ENCODE results near the gene PCDHGA12. TPM values are rescaled to one million over a fixed set of nuclear protein-coding genes. Genes with fewer than 3 reads are reported as not detected.

The PCDHGA12 gene
- total and polyA plus RNA-seq, 10 of the 15 experiments (the other 5 are each of a cell fraction or from before 2014, with no cell fraction given): 0.04 to 0.79 (median 0.36) TPM; not detected in 2

DNA sequence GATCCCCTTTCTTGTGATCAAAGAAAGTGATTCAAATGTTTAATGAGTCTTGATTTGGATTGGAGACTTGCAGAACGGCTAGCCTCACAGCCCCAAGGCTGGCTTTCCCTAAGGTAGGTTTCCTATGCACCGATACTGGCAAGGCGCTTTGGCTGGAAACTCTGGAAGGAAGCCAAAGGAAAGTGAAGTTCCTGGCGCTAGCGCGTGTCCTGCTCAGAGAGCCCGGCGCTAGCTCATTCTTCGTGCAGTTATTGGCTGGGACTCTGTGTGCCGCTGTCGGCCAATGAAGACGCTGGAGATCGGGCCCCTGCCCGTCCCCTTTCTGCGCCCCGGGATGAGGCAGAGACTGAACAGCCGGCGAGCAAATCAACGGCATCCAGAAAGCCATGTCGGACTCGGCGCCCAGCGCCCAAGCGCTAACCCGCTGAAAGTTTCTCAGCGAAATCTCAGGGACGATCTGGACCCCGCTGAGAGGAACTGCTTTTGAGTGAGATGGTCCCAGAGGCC lies 45.4 kb downstream of the PCDHGA12 start, which contains the start of gene PCDHGC3:
TSS of gene PCDHGC3 (plus strand) at position 342 of the 507 bp plus-strand sequence. CDS start at position 493, 151 bp downstream.
- Histone ChIP-seq H4K20me1 (ENCODE audit: control insufficient read depth, insufficient read depth) (no peaks in the 10 kb centered on the region), H3K4me3 (peak within 1 kb of the TSS; percentile 77), H3K9ac (ENCODE audit: control insufficient read depth, insufficient read depth, low read length) (peak within 1 kb of the TSS; percentile 69), H3K27ac (ENCODE audit: control insufficient read depth, insufficient read depth) (no peak within 1 kb of the TSS; the same call in 1 of the 2 replicates), H3K27me3 (replicated peaks in 1 of 2; ENCODE audit: control insufficient read depth in 2 of 2, insufficient read depth in 2 of 2, low read length in 1 of 2) (no peaks in the 10 kb centered on the region; a peak in 1 of 4 replicates), H3K4me2 (ENCODE audit: control insufficient read depth, insufficient read depth) (peak within 1 kb of the TSS; percentile 80), H3K36me3 (ENCODE audit: control insufficient read depth in 2 of 2, insufficient read depth in 2 of 2, low read length in 1 of 2) (no peaks in the 10 kb centered on the region), H2AFZ (ENCODE audit: control insufficient read depth, low read depth, low read length) (peak within 1 kb of the TSS; percentile 90), H3K79me2 (ENCODE audit: control insufficient read depth, insufficient read depth, low read length) (no peaks in the 10 kb centered on the region), H3K4me1 (ENCODE audit: control insufficient read depth, insufficient read depth, low read length) (peaks cover 17% of the 10 kb centered on the region), H3K9me3 (replicated peaks; ENCODE audit: control insufficient read depth, insufficient read depth, low read length) (no peaks in the 10 kb centered on the region)
- in situ Hi-C loops (cut with MboI): loop anchor here (5.0 kb wide), 1 partner anchor 52 kb away; no protein-coding TSS in a partner anchor
- RAD21 ChIA-PET (ENCODE audit: unreplicated experiment): interaction anchor here (0.6 to 4.9 kb wide), 22 partner anchors 8 to 143 kb away, joined by 3 to 109 read pairs (median 6); partner anchors contain the start of genes DIAPH1, PCDHGA10, PCDHGA11 and PCDHGB3
- POLR2A ChIA-PET: interaction anchor here (0.6 to 1.4 kb wide), 4 partner anchors 34 to 49 kb away, joined by 3 to 4 read pairs (median 3); no protein-coding TSS in a partner anchor
- peak; percentile 97 for ATAC-seq
- CTCF ChIA-PET: interaction anchor here (0.5 to 8.5 kb wide), 37 partner anchors 8 to 323 kb away, joined by 3 to 213 read pairs (median 6); partner anchors contain the start of genes PCDHGA10, PCDHGA11, PCDHGA12 and PCDHGB6
- intact Hi-C loops (cut with micrococcal nuclease; ENCODE audit: unreplicated experiment): loop anchor here (1.0 to 2.0 kb wide), 4 partner anchors 38 to 83 kb away; partner anchors contain the start of gene PCDHGA11
- no TSS peak for BruUV-seq (replicated peaks)
- DNase-seq (ENCODE audit: low read depth, low spot score): peak; percentile 40
- peak; percentile 90 for FAIRE-seq
- SMC1A ChIA-PET (ENCODE audit: uncharacterized antibody, unreplicated experiment): interaction anchor here (0.5 to 6.6 kb wide), 27 partner anchors 9 to 160 kb away, joined by 3 to 117 read pairs (median 4); partner anchors contain the start of genes PCDHGA10, PCDHGA11, PCDHGA12 and PCDHGB3
- under 1% methylated on average over 28 of the region's 28 CpGs for WGBS (ENCODE audit: insufficient coverage, insufficient replicate concordance, low lambda C conversion rate, missing lambda C conversion rate)
- TF ChIP-seq USF2 (IDR thresholded peaks at IDR 0.05; ENCODE audit: borderline replicate concordance, low read depth, low read length) (no peak), TBL1XR1 (IDR thresholded peaks at IDR 0.05; ENCODE audit: low read depth, low read length) (0 out of 2 replicates have a peak, but pooled peaks have one; percentile 38), HDGF (IDR thresholded peaks at IDR 0.05) (no peak), PAX8 (IDR thresholded peaks at IDR 0.05) (no peak), BCL11A (IDR thresholded peaks at IDR 0.05; ENCODE audit: low read depth, low read length) (no peak), NRF1 (conservative IDR thresholded peaks at IDR 0.05; ENCODE audit: low read depth, low read length) (no peak), NFYB (IDR thresholded peaks at IDR 0.05; ENCODE audit: insufficient read depth, low read depth, low read length) (0 out of 2 replicates have a peak, but pooled peaks have one; percentile 62), NFYA (IDR thresholded peaks at IDR 0.05; ENCODE audit: borderline replicate concordance, low read depth, low read length) (no peak), HSF1 (IDR thresholded peaks at IDR 0.05; ENCODE audit: low read depth, low read length) (no peak), BCL3 (IDR thresholded peaks at IDR 0.05; ENCODE audit: borderline replicate concordance, insufficient read depth, low read depth, low read length, poor library complexity, severe bottlenecking) (no peak)
- TF ChIP-seq, protein P1, sequence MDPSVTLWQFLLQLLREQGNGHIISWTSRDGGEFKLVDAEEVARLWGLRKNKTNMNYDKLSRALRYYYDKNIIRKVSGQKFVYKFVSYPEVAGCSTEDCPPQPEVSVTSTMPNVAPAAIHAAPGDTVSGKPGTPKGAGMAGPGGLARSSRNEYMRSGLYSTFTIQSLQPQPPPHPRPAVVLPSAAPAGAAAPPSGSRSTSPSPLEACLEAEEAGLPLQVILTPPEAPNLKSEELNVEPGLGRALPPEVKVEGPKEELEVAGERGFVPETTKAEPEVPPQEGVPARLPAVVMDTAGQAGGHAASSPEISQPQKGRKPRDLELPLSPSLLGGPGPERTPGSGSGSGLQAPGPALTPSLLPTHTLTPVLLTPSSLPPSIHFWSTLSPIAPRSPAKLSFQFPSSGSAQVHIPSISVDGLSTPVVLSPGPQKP (IDR thresholded peaks at IDR 0.05; ENCODE audit: low read depth, low read length): no peak
- TF ChIP-seq, protein P2, sequence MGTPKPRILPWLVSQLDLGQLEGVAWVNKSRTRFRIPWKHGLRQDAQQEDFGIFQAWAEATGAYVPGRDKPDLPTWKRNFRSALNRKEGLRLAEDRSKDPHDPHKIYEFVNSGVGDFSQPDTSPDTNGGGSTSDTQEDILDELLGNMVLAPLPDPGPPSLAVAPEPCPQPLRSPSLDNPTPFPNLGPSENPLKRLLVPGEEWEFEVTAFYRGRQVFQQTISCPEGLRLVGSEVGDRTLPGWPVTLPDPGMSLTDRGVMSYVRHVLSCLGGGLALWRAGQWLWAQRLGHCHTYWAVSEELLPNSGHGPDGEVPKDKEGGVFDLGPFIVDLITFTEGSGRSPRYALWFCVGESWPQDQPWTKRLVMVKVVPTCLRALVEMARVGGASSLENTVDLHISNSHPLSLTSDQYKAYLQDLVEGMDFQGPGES (IDR thresholded peaks at IDR 0.05): no peak

Measured in GM12878 (cell line).